SK-N-MC (cell line): Measurements from ENCODE around the gene OLFML3.
"Not testable (repeated sequence)": the region's sequence is repeated elsewhere in the genome, so short reads cannot be mapped to it uniquely, and the experiment has no call there.

Source experiments
- DNase-seq: peaks from one replicate; pipeline ENCODE4 v3.0.0-alpha.2; 2011; ENCODE audit warnings: low read depth, low spot score
- H3K27ac ChIP-seq: fragments of 200-600 bp; sonication (generic); 2 replicates; pipeline ENCODE4 v1.5.1; 2016; ENCODE audit warnings: mixed run types
- H3K36me3 ChIP-seq: fragments of 200-600 bp; sonication (generic); 2 replicates; pipeline ENCODE4 v1.6.1; 2017; ENCODE audit warnings: antibody characterized with exemption, low read length, mixed read lengths; ENCODE audit not compliant: insufficient read depth
- H3K4me3 ChIP-seq: fragments of 200-600 bp; sonication (generic); 2 replicates; pipeline ENCODE4 v1.5.1; 2016
- H3K9ac ChIP-seq: fragments of 200-600 bp; sonication (generic); 2 replicates; pipeline ENCODE4 v1.8.0; 2017; ENCODE audit warnings: mixed run types, mixed read lengths; ENCODE audit not compliant: insufficient read length
- H3K9me3 ChIP-seq: fragments of 200-600 bp; sonication (generic); 2 replicates; pipeline ENCODE4 v1.6.1; 2017; ENCODE audit warnings: low read depth, mild to moderate bottlenecking, antibody characterized with exemption, low read length, moderate library complexity, mixed read lengths
- EZH2 ChIP-seq: fragments of 200-600 bp; sonication (generic); IDR thresholded peaks from one replicate; pipeline ENCODE4 v1.6.1; 2017; ENCODE audit warnings: antibody characterized with exemption
- FOXP2 ChIP-seq: optimal IDR thresholded peaks from 2 replicates; pipeline ENCODE3; 2011; ENCODE audit warnings: mild to moderate bottlenecking, moderate library complexity; ENCODE audit not compliant: insufficient read depth; ENCODE audit errors: extremely low read length, control extremely low read depth
- POLR2AphosphoS5 ChIP-seq: IDR thresholded peaks from 2 replicates; pipeline ENCODE4 v1.6.1; 2012; ENCODE audit warnings: mild to moderate bottlenecking, low read depth, low read length, borderline replicate concordance

The OLFML3 gene

GRCh38 chr1:113946112-113946511 is 33.2 kb upstream of the OLFML3 start:
- H3K4me3 ChIP-seq: peak overlapping the region; percentile 41; the same call in 1 of the 2 replicates
- peak overlapping the region; percentile 87 for H3K27ac ChIP-seq
- DNase-seq: no peak
- peaks cover 11% of the 10 kb centered on the region; the same call in 1 of the 2 replicates for H3K9me3 ChIP-seq
- TF ChIP-seq FOXP2 (no peak), EZH2 (no peak), POLR2AphosphoS5 (no peak)
- peaks cover 57% of the 10 kb centered on the region for H3K36me3 ChIP-seq
- no peak overlapping the region for H3K9ac ChIP-seq

DNA sequence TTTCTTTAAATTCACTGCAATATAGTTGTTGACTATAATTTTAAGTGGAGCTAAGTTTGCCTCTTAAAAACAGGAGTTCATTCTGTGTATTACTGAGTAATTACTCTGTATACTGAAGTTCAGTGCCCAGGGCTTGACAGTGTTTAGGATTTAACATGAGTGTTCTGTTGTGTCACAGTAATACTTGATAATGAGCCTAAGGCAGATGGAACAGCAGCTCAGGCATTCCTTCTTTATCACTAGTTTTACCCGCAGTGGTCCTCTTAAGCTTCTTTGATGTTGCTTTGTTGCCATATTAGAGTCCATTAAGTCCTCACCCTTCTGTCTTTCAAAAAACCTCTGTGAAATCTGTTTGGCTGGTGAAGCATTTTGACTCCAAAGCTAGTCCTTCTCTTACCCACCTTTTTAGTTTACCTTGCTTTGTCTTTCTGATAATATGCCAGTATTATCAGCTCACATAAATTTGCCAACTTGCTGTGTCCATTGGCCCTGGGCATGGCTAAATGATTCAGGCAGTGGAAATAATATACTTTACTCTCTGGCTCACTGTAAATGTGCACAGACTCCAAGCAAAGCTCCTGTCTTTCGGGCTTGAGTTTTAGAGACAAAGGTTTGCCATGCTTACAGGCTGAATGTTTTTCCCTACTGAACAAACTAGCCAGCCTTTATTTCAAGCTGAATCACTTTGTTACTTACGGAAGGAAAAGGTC is 32.4 kb upstream of the OLFML3 start:
- DNase-seq: no peak
- peak overlapping the region; percentile 41 for H3K4me3 ChIP-seq
- peak overlapping the region; percentile 49 for H3K9ac ChIP-seq
- H3K9me3 ChIP-seq: peaks cover 11% of the 10 kb centered on the region; the same call in 1 of the 2 replicates
- TF ChIP-seq EZH2 (no peak), POLR2AphosphoS5 (no peak), FOXP2 (no peak)
- peak overlapping the region; percentile 87 for H3K27ac ChIP-seq
- H3K36me3 ChIP-seq: peaks cover 60% of the 10 kb centered on the region

DNA sequence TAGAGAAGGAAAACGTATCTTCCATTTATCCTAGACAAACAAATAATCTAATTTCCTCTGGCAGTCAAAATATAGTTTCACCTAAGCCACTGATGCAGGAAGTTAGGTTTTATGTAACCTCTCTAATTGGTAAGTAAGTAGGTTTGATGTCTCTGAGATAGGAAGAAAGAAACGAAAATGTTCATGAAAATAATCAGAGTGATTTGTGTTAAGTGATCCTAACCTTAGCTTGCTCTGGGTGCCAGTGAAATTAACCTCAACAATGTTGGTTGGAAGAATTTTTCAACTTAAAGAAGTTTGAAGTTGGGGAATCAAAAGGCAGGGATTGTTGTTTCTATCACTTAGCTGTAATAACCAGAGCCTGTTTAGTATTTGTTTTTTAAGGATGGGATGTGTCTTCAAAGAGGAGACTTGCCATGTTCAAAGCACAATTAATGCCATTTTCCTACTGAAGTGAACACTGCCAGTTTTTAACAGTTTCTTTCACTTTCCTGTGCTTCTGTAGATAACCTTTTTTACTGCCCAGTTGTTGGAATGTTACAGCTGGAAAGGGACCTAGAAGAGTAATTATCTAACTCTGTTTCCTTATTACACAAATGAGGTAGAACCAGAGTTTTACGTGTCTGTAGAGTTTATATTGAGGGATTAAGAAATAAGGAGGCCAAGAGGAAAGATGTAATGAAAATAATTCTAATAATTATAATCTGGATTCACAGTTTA is 31.7 kb upstream of the OLFML3 start:
- TF ChIP-seq FOXP2: no peak
- no peak for TF ChIP-seq EZH2
- TF ChIP-seq POLR2AphosphoS5: no peak
- H3K9me3 ChIP-seq: peaks cover 11% of the 10 kb centered on the region; the same call in 1 of the 2 replicates
- H3K4me3 ChIP-seq: peak overlapping the region; percentile 41
- peak overlapping the region; percentile 87 for H3K27ac ChIP-seq
- peak overlapping the region; percentile 49 for H3K9ac ChIP-seq
- no peak for DNase-seq
- H3K36me3 ChIP-seq: peaks cover 60% of the 10 kb centered on the region

- not testable (repeated sequence) for DNase-seq, H3K9ac ChIP-seq, H3K4me3 ChIP-seq
- Histone ChIP-seq H3K27ac (peak overlapping the region; percentile 87), H3K36me3 (peaks cover 56% of the 10 kb centered on the region), H3K9me3 (peaks cover 11% of the 10 kb centered on the region; the same call in 1 of the 2 replicates)
Measured at GRCh38 chr1:113948151-113948550, 31.1 kb upstream of the OLFML3 start.

DNA sequence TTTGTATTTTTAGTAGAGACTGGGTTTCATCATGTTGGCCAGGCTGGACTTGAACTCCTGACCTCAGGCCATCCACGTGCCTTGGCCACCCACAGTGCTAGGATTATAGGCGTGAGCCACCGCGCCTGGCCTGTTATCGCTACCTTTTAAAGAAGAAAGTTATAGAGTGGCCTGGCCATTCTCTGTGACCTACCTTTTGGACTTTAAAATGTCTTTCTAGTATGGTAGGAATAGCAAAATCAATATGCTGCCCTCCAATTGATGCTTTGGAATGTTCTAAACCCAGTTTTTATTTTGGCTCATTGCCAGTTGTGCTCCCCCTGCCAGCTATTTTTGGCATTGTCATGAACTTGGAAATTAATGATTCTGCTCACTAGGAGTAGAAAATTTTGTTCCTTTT is 30.3 kb upstream of the OLFML3 start:
- Histone ChIP-seq H3K9me3 (peaks cover 11% of the 10 kb centered on the region; the same call in 1 of the 2 replicates), H3K27ac (peak overlapping the region; percentile 71), H3K9ac (no peak overlapping the region), H3K4me3 (0 out of 2 replicates have a peak overlapping the region, but pooled peaks have one; percentile 7), H3K36me3 (peaks cover 53% of the 10 kb centered on the region)
- no peak for DNase-seq
- TF ChIP-seq POLR2AphosphoS5 (peak; percentile 21; the same call in 1 of the 2 replicates), FOXP2 (no peak)

- Histone ChIP-seq H3K4me3 (no peak overlapping the region), H3K27ac (0 out of 2 replicates have a peak overlapping the region, but pooled peaks have one; percentile 56), H3K36me3 (peaks cover 54% of the 10 kb centered on the region), H3K9me3 (no peaks in the 10 kb centered on the region), H3K9ac (no peak overlapping the region)
- DNase-seq: no peak
- TF ChIP-seq POLR2AphosphoS5 (no peak), EZH2 (no peak), FOXP2 (no peak)
Measured at GRCh38 chr1:113950908-113951307, 28.4 kb upstream of the OLFML3 start.

- TF ChIP-seq POLR2AphosphoS5: no peak
- Histone ChIP-seq H3K36me3 (peaks cover 58% of the 10 kb centered on the region), H3K4me3 (no peak overlapping the region), H3K27ac (no peak overlapping the region), H3K9me3 (no peaks in the 10 kb centered on the region), H3K9ac (no peak overlapping the region)
- DNase-seq: no peak
Measured at GRCh38 chr1:113951719-113952118, 27.6 kb upstream of the OLFML3 start.

GRCh38 chr1:113957984-113958383 is 21.3 kb upstream of the OLFML3 start:
- Histone ChIP-seq H3K9me3 (no peaks in the 10 kb centered on the region), H3K9ac (no peak overlapping the region), H3K27ac (peak overlapping the region; percentile 50; the same call in 1 of the 2 replicates), H3K36me3 (peaks cover 84% of the 10 kb centered on the region), H3K4me3 (no peak overlapping the region)
- no peak for TF ChIP-seq POLR2AphosphoS5
- no peak for TF ChIP-seq EZH2
- no peak for TF ChIP-seq FOXP2
- DNase-seq: no peak
